ENCODE results near the gene GNL3L. TPM values are rescaled to one million over a fixed set of nuclear protein-coding genes. Genes with fewer than 3 reads are reported as not detected.

GNL3L gene
- total and polyA plus RNA-seq, 9 of the 15 experiments (the other 6 are each of a cell fraction or from before 2014, with no cell fraction given), result 11.5 to 81.7 (median 37.6) TPM

GRCh38 chrX:54529552-54530356 lies at the start of gene GNL3L (continued):
- no peak for TF ChIP-seq HNRNPH1 (optimal IDR thresholded peaks at IDR 0.05; ENCODE audit: low read depth, low read length)
- peak; percentile 89 for TF ChIP-seq CREB3 (tag; conservative IDR thresholded peaks at IDR 0.05; ENCODE audit: low read depth)
- 0 out of 2 replicates have a peak, but pooled peaks have one; percentile 33 for TF ChIP-seq LCOR (CRISPR knock-in tag; IDR thresholded peaks at IDR 0.05)
- TF ChIP-seq, protein P1, sequence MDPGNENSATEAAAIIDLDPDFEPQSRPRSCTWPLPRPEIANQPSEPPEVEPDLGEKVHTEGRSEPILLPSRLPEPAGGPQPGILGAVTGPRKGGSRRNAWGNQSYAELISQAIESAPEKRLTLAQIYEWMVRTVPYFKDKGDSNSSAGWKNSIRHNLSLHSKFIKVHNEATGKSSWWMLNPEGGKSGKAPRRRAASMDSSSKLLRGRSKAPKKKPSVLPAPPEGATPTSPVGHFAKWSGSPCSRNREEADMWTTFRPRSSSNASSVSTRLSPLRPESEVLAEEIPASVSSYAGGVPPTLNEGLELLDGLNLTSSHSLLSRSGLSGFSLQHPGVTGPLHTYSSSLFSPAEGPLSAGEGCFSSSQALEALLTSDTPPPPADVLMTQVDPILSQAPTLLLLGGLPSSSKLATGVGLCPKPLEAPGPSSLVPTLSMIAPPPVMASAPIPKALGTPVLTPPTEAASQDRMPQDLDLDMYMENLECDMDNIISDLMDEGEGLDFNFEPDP (CRISPR knock-in tag; IDR thresholded peaks at IDR 0.05), result no peak
- TF ChIP-seq ZNF354B (CRISPR knock-in tag; IDR thresholded peaks at IDR 0.05), result no peak
- no peak for TF ChIP-seq ZNF175 (CRISPR knock-in tag; IDR thresholded peaks at IDR 0.05; ENCODE audit: low read depth)
- TF ChIP-seq SP2 (IDR thresholded peaks at IDR 0.05; ENCODE audit: extremely low read depth, low read depth, low read length, poor library complexity, severe bottlenecking), result peak; percentile 30
- no peak for TF ChIP-seq MYBL2 (IDR thresholded peaks at IDR 0.05; ENCODE audit: low read depth)
- no peak for TF ChIP-seq MYBL2 (CRISPR knock-in tag; IDR thresholded peaks at IDR 0.05; ENCODE audit: borderline replicate concordance)
- peak; percentile 59 for TF ChIP-seq TAF1 (IDR thresholded peaks at IDR 0.05; ENCODE audit: control insufficient read depth, extremely low read depth, insufficient read depth, low read length, severe bottlenecking)
- no peak for TF ChIP-seq PRMT5 (CRISPR knock-in tag; IDR thresholded peaks at IDR 0.05)
- no peak for TF ChIP-seq ZNF717 (CRISPR knock-in tag; IDR thresholded peaks at IDR 0.05)
- TF ChIP-seq HDAC6 (IDR thresholded peaks at IDR 0.05; ENCODE audit: low read depth, low read length), result no peak
- TF ChIP-seq PHF20 (IDR thresholded peaks at IDR 0.05; ENCODE audit: partially characterized antibody), result peak; percentile 84
- TF ChIP-seq, protein P2, sequence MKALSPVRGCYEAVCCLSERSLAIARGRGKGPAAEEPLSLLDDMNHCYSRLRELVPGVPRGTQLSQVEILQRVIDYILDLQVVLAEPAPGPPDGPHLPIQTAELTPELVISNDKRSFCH (CRISPR knock-in tag; IDR thresholded peaks at IDR 0.05), result no peak
- TF ChIP-seq, protein P2 (tag; IDR thresholded peaks at IDR 0.05), result peak; percentile 82
- peak; percentile 91 for TF ChIP-seq ELF1 (tag; IDR thresholded peaks at IDR 0.05)
- peak; percentile 83 for TF ChIP-seq DMBX1 (CRISPR knock-in tag; IDR thresholded peaks at IDR 0.05; ENCODE audit: borderline replicate concordance)
- 0 out of 2 replicates have a peak, but pooled peaks have one; percentile 43 for TF ChIP-seq GTF2F1 (IDR thresholded peaks at IDR 0.05; ENCODE audit: low read depth, low read length)
- TF ChIP-seq RBFOX2 (IDR thresholded peaks at IDR 0.05; ENCODE audit: low read depth, low read length), result peak; percentile 64; the same call in 1 of the 2 replicates
- TF ChIP-seq FOS (IDR thresholded peaks at IDR 0.05; ENCODE audit: extremely low read depth, insufficient read length), result no peak
- no peak; a peak in 1 of 4 replicates for TF ChIP-seq MAZ (CRISPR knock-in tag; conservative IDR thresholded peaks at IDR 0.05 in 1 of 2, IDR thresholded peaks at IDR 0.05 in 1 of 2)
- peak; percentile 99 for TF ChIP-seq ZNF263 (CRISPR knock-in tag; IDR thresholded peaks at IDR 0.05; ENCODE audit: borderline replicate concordance)
- TF ChIP-seq PHB (CRISPR knock-in tag; IDR thresholded peaks at IDR 0.05), result no peak
- no peak for TF ChIP-seq ZKSCAN1 (IDR thresholded peaks at IDR 0.05; ENCODE audit: low read depth, low read length)
- TF ChIP-seq TEAD1 (CRISPR knock-in tag; IDR thresholded peaks at IDR 0.05), result 0 out of 4 replicates have a peak, but pooled peaks of 1 of the 2 experiments have one; percentile 9
- TF ChIP-seq SIRT6 (IDR thresholded peaks at IDR 0.05; ENCODE audit: low read depth, low read length), result no peak
